ENCODE measurements around the gene MAP1LC3B2. TPM values are rescaled to one million over a fixed set of nuclear protein-coding genes. Genes with fewer than 3 reads are reported as not detected.

Gene MAP1LC3B2
- total RNA-seq, 1 donor = 1.9 TPM

- H3K4me3 ChIP-seq (ENCODE audit: low read length) = no peak overlapping the region
- no peaks in the 10 kb centered on the region for H3K27me3 ChIP-seq (ENCODE audit: insufficient read depth, low read length)
- no peaks in the 10 kb centered on the region for H3K9me3 ChIP-seq (ENCODE audit: low read depth, low read length)
- H3K4me1 ChIP-seq (ENCODE audit: insufficient read depth, low read length) = peaks cover 51% of the 10 kb centered on the region
These were observed 32.9 kb downstream of the MAP1LC3B2 start for GRCh38 chr12:116591855-116592637.

DNA sequence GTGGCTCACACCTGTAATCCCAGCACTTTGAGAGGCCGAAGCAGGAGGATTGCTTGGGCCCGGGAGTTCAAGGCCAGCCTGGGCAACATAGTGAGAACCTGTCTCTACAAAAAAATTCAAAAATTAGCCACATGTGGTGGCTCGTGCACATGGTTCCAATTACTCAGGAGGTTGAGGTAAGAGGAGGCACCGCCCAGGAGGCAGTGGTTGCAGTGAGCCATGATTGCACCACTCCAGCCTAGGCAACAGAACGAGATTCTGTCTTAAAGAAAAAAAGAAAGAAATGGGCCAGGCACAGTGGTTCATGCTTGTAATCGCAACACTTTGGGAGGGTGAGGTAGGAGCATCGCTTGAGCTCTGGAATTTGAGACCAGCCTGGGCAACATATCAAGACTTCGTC is 33.5 kb downstream of the MAP1LC3B2 start:
- H3K9me3 ChIP-seq (ENCODE audit: low read depth, low read length) = no peaks in the 10 kb centered on the region
- no peaks in the 10 kb centered on the region for H3K27me3 ChIP-seq (ENCODE audit: insufficient read depth, low read length)
- H3K4me3 ChIP-seq (ENCODE audit: low read length) = no peak overlapping the region
- H3K4me1 ChIP-seq (ENCODE audit: insufficient read depth, low read length) = peaks cover 51% of the 10 kb centered on the region

DNA sequence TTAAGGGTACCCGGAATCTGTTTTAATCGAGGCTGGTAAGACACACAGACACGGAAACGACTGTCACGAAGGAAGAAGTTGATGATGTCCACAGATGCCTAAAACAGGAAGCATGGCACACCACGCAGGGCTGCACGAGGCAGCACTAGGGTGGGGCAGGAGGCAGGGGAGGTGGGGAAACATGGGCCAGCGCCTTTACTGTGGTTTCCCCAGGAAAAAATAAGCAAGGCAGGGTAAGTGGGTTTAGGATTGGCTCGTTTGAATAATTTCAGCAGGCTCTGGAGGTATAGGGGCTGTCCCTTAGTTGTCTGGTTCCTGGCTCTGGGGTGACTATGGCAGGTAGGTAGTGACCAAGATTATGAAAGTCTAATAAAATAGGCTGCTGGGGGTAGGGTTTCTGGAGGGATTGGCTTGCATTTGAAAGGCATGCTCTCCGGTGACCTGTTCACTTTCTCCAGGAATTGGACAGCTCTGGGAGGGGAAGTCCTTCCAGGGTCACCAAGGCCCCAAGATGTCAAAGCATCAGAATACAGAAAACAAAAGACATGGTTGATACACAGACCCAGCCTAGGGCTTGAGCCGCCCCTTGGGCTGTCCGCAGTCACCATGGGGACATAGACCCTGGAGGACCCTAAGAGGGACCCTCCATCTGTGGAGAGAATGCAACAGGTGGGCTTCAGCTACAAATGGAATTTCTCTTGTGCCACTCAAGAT is 35.3 kb downstream of the MAP1LC3B2 start:
- H3K4me3 ChIP-seq (ENCODE audit: low read length) = no peak overlapping the region

DNA sequence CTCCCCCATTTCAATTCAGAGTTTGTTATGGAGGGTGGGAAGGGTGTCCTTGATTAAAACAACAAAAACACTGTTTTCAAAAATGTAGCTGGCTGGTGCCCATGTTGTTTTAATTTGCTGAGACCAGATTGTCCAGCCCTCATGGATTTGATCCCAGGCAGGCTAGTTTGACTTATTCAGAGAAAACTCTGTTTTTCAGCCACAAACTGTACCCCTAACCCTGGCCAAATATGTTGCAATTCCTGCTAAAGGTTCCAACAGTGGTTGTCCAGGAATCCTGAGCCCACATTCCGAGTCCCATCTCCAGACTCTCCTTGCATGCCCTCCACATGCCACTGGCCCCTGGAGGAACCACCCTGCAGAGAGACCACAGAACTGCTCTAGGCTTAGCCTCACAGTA is 36.0 kb downstream of the MAP1LC3B2 start:
- H3K9me3 ChIP-seq (ENCODE audit: low read depth, low read length) = no peaks in the 10 kb centered on the region
- peaks cover 66% of the 10 kb centered on the region for H3K4me1 ChIP-seq (ENCODE audit: insufficient read depth, low read length)
- no peak overlapping the region for H3K4me3 ChIP-seq (ENCODE audit: low read length)
- no peaks in the 10 kb centered on the region for H3K27me3 ChIP-seq (ENCODE audit: insufficient read depth, low read length)

More for the DNA sequence above, 35.3 kb downstream of the MAP1LC3B2 start:
- H3K4me1 ChIP-seq (ENCODE audit: insufficient read depth, low read length) = peaks cover 62% of the 10 kb centered on the region
- no peaks in the 10 kb centered on the region for H3K27me3 ChIP-seq (ENCODE audit: insufficient read depth, low read length)
- no peaks in the 10 kb centered on the region for H3K9me3 ChIP-seq (ENCODE audit: low read depth, low read length)

- H3K27me3 ChIP-seq (ENCODE audit: insufficient read depth, low read length) = no peaks in the 10 kb centered on the region
- peaks cover 66% of the 10 kb centered on the region for H3K4me1 ChIP-seq (ENCODE audit: insufficient read depth, low read length)
- H3K4me3 ChIP-seq (ENCODE audit: low read length) = no peak overlapping the region
- H3K9me3 ChIP-seq (ENCODE audit: low read depth, low read length) = no peaks in the 10 kb centered on the region
These were observed 36.5 kb downstream of the MAP1LC3B2 start for GRCh38 chr12:116595672-116596071.

- H3K4me1 ChIP-seq (ENCODE audit: insufficient read depth, low read length) = peaks cover 61% of the 10 kb centered on the region
- no peaks in the 10 kb centered on the region for H3K9me3 ChIP-seq (ENCODE audit: low read depth, low read length)
- no peaks in the 10 kb centered on the region for H3K27me3 ChIP-seq (ENCODE audit: insufficient read depth, low read length)
- no peak overlapping the region for H3K4me3 ChIP-seq (ENCODE audit: low read length)
These were observed 38.7 kb downstream of the MAP1LC3B2 start for GRCh38 chr12:116597886-116598285.

GRCh38 chr12:116598311-116599284 is 39.4 kb downstream of the MAP1LC3B2 start:
- H3K9me3 ChIP-seq (ENCODE audit: low read depth, low read length) = no peaks in the 10 kb centered on the region
- H3K4me3 ChIP-seq (ENCODE audit: low read length) = no peak overlapping the region
- H3K27me3 ChIP-seq (ENCODE audit: insufficient read depth, low read length) = no peaks in the 10 kb centered on the region
- H3K4me1 ChIP-seq (ENCODE audit: insufficient read depth, low read length) = peaks cover 54% of the 10 kb centered on the region

GRCh38 chr12:116599285-116600136 is 40.3 kb downstream of the MAP1LC3B2 start:
- Histone ChIP-seq H3K4me3 (ENCODE audit: low read length) (no peak overlapping the region), H3K9me3 (ENCODE audit: low read depth, low read length) (no peaks in the 10 kb centered on the region), H3K4me1 (ENCODE audit: insufficient read depth, low read length) (peaks cover 46% of the 10 kb centered on the region), H3K27me3 (ENCODE audit: insufficient read depth, low read length) (no peaks in the 10 kb centered on the region)

GRCh38 chr12:116600959-116601918 is 42.1 kb downstream of the MAP1LC3B2 start:
- H3K4me1 ChIP-seq (ENCODE audit: insufficient read depth, low read length) = peaks cover 43% of the 10 kb centered on the region
- H3K4me3 ChIP-seq (ENCODE audit: low read length) = no peak overlapping the region
- H3K9me3 ChIP-seq (ENCODE audit: low read depth, low read length) = no peaks in the 10 kb centered on the region
- no peaks in the 10 kb centered on the region for H3K27me3 ChIP-seq (ENCODE audit: insufficient read depth, low read length)

GRCh38 chr12:116601933-116602810 is 43.0 kb downstream of the MAP1LC3B2 start:
- Histone ChIP-seq H3K27me3 (ENCODE audit: insufficient read depth, low read length) (no peaks in the 10 kb centered on the region), H3K4me3 (ENCODE audit: low read length) (no peak overlapping the region), H3K9me3 (ENCODE audit: low read depth, low read length) (no peaks in the 10 kb centered on the region), H3K4me1 (ENCODE audit: insufficient read depth, low read length) (peaks cover 43% of the 10 kb centered on the region)

DNA sequence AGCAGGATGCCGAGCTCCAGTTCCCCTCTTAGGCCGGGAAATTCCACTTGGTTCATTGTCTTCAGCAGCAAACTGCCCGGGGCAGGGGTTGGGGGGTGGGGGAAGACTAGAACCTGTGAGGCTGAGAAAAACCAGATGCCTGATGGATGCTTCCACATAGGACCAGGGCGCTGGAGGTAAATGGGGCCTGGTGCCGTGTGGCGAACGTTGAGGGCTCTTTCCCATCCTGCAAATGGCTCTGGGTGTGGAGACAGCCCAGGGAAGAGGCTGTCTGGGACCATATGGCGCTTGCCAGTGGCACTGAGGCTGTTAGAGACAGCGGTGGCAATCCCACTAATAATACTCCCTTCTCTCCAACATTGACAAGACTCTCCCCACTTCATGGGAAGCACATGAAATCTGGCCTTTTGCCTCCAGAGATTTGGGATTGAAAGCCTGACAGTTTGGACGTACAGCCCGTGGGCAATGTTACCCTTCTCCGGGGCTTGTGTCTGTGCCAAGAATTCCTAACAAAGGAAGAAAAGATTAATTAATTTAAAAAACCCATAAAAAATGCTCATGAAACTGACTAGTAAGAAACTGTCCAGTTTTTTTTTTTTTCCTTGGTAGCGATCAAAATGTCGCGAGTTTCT is 44.5 kb downstream of the MAP1LC3B2 start:
- H3K4me3 ChIP-seq (ENCODE audit: low read length) = no peak overlapping the region
- H3K4me1 ChIP-seq (ENCODE audit: insufficient read depth, low read length) = peaks cover 41% of the 10 kb centered on the region
- no peaks in the 10 kb centered on the region for H3K27me3 ChIP-seq (ENCODE audit: insufficient read depth, low read length)
- no peaks in the 10 kb centered on the region for H3K9me3 ChIP-seq (ENCODE audit: low read depth, low read length)

DNA sequence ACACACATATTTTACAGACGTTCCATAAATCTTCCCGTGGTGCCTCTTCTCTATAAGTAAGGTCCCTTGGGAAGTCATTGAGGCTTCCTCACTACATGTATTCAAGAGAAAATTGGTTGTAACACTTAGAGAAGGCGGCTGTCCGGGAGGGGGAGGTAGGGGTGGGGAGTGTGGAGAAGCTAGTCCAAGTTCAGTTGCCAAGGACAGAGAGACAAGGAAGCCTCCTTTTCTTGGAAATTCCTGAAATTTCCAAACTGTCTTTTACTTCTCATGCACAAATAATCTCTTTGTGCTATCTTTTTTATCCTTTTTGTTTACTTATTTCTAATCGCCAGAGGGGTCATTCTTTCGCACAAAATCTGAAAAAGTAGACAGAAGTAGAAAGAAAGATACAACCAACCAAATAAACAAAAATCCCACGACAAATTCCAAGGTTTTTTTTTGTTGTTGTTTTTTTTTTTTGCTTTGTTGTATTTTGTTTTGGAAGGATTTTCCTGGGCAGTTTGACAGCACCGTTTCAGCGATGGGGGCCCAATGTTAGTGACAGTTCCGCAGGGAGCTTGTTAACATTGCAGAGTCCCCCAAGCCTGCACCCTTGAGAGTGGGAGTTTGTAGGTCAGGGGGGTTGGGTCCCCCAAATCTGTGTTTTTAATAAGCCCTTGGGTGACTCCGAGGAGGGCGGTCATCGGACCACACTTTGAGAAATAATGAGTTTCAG is 45.2 kb downstream of the MAP1LC3B2 start:
- peaks cover 38% of the 10 kb centered on the region for H3K4me1 ChIP-seq (ENCODE audit: insufficient read depth, low read length)
- no peaks in the 10 kb centered on the region for H3K27me3 ChIP-seq (ENCODE audit: insufficient read depth, low read length)
- H3K4me3 ChIP-seq (ENCODE audit: low read length) = no peak overlapping the region
- no peaks in the 10 kb centered on the region for H3K9me3 ChIP-seq (ENCODE audit: low read depth, low read length)
